GM12864 (cell line): ENCODE results near the gene SLC1A5.

ENCODE experiments used
- DNase-seq: peaks from one replicate; pipeline ENCODE4 v3.0.0-alpha.2; 2011; ENCODE audit warnings: low read depth
- H3K4me3 ChIP-seq: 2 replicates; pipeline ENCODE4 v1.5.1; 2011; ENCODE audit warnings: mild to moderate bottlenecking, low read depth, low read length, control low read depth
- TF ChIP-seq, protein P1 (sequence below): IDR thresholded peaks from 2 replicates; pipeline ENCODE4 v1.5.1; 2011; ENCODE audit warnings: low read depth, mild to moderate bottlenecking, moderate library complexity, low read length, control low read depth, inconsistent platforms; ENCODE audit errors: missing control alignments

Gene SLC1A5

GRCh38 chr19:46731584-46731983 lies 56.8 kb downstream of the SLC1A5 start:
- DNase-seq, result no peak
- TF ChIP-seq, protein P1, sequence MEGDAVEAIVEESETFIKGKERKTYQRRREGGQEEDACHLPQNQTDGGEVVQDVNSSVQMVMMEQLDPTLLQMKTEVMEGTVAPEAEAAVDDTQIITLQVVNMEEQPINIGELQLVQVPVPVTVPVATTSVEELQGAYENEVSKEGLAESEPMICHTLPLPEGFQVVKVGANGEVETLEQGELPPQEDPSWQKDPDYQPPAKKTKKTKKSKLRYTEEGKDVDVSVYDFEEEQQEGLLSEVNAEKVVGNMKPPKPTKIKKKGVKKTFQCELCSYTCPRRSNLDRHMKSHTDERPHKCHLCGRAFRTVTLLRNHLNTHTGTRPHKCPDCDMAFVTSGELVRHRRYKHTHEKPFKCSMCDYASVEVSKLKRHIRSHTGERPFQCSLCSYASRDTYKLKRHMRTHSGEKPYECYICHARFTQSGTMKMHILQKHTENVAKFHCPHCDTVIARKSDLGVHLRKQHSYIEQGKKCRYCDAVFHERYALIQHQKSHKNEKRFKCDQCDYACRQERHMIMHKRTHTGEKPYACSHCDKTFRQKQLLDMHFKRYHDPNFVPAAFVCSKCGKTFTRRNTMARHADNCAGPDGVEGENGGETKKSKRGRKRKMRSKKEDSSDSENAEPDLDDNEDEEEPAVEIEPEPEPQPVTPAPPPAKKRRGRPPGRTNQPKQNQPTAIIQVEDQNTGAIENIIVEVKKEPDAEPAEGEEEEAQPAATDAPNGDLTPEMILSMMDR, result no peak
- H3K4me3 ChIP-seq, result no peak overlapping the region

- DNase-seq, result no peak
- TF ChIP-seq, protein P1, result no peak
- H3K4me3 ChIP-seq, result no peak overlapping the region
Measured at GRCh38 chr19:46731007-46731501, 57.3 kb downstream of the SLC1A5 start.

- TF ChIP-seq, protein P1, result no peak
- no peak overlapping the region for H3K4me3 ChIP-seq
- DNase-seq, result no peak
Measured at GRCh38 chr19:46730595-46730994, 57.8 kb downstream of the SLC1A5 start.

GRCh38 chr19:46730187-46730586 lies 58.2 kb downstream of the SLC1A5 start:
- TF ChIP-seq, protein P1, result no peak
- DNase-seq, result no peak
- no peak overlapping the region for H3K4me3 ChIP-seq

DNA sequence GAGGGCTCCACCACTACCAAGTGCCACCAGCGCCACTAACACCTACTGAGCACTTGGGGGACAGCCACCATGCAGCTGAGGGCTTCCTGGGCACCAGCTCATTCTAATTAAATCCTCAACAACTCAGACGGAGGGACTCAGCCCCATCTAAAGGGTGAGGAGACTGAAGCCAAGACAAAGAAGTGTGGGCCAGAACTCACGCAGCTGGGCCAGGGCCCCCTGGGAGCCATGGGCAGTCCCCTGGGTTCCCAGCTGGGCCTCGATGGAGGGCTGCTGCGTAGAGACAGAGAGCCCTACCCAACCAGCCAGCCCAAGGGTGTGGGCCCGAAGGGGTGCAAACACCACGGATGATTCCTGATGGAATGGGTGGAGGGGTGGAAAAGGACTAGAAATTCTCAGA lies 58.7 kb downstream of the SLC1A5 start:
- no peak for DNase-seq
- TF ChIP-seq, protein P1, result no peak
- H3K4me3 ChIP-seq, result no peak overlapping the region

GRCh38 chr19:46728693-46729339 lies 59.6 kb downstream of the SLC1A5 start:
- H3K4me3 ChIP-seq, result no peak overlapping the region
- TF ChIP-seq, protein P1, result peak; percentile 96
- no peak for DNase-seq

DNA sequence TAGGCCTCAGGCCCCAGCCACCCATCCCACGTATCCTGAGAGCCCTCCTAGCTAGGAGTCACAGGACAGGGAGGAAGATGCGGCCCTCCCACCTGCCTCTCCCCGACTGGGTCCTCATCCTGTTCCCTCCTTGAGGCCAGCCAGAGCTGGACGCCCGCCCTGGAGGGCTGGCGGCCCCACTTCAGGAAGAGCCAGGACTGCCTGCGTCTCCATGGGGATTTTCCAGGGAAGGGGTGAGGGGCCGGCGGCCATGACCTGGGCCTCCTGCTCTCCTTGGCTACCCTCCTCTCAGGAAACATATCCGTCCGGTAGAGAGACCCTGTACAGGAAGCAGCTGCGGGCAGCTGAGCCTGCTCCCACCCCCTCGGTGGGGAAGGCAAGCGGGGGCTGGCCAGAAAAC lies 60.2 kb downstream of the SLC1A5 start:
- DNase-seq, result no peak
- no peak overlapping the region for H3K4me3 ChIP-seq
- TF ChIP-seq, protein P1, result no peak
